Body of pancreas (tissue), 4 donors: ENCODE measurements around the gene PALLD.

Experiments
- POLR2A ChIP-seq, 3 donors: fragments of 450-650 bp; IDR thresholded peaks; one replicate each; pipeline ENCODE4 v1.6.1; 2016; ENCODE audit warnings: antibody characterized with exemption in 3 of 3, mild to moderate bottlenecking in 2 of 3
- TF ChIP-seq, protein P1 (sequence below), 7 experiments: fragments of 450-650 bp in 4 of 7; fragments of 200-600 bp in 3 of 7; sonication (generic) in 3 of 7; IDR thresholded peaks; one replicate each; pipeline ENCODE4 v1.5.1; 2016 to 2019; ENCODE audit warnings: antibody characterized with exemption in 7 of 7

DNA sequence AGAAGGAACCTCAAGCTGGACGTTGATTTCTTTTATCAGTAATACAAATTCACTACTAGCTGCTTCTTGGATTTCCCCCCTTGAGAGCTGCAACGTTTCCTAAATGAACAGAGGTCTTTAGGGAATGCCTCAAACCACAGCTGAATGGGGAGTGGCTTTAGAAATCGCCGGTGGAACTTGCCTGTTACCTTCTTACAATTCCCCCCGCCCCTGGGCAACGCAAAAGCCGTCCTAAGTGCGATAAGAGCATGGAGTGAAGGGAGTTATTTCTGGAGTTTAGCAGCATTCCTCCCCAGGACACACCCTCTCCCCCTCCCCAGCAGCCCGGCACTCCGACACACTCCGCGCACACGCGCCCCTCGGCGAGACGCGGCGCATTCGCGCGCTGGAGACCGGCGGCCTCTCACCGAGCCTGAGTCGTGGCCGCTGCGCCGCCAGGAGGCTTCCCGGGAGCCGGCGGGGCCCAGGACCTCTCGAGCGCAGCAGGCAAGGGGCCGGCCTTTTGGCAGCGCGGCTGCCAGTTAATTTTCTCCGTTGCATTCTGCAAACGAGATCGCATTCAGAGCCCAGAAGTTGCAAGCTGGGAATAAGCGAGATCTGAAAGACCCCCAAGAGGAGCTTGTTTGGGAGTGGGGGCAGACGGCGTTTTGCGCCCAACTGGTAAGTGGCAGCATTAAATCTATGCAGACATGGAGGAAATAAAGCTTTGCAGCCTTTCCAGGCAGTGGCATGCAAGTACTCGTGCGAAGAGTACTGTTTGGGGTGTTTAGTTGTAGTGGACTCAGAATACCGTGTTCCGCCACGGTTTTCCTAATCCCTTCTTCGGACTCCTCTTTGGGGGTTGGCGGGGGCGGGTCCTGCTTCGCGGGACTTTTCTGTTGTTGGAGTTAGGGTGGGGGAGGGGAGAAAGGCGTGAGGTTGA lies 134.7 kb downstream of the PALLD start:
- TF ChIP-seq, protein P1, sequence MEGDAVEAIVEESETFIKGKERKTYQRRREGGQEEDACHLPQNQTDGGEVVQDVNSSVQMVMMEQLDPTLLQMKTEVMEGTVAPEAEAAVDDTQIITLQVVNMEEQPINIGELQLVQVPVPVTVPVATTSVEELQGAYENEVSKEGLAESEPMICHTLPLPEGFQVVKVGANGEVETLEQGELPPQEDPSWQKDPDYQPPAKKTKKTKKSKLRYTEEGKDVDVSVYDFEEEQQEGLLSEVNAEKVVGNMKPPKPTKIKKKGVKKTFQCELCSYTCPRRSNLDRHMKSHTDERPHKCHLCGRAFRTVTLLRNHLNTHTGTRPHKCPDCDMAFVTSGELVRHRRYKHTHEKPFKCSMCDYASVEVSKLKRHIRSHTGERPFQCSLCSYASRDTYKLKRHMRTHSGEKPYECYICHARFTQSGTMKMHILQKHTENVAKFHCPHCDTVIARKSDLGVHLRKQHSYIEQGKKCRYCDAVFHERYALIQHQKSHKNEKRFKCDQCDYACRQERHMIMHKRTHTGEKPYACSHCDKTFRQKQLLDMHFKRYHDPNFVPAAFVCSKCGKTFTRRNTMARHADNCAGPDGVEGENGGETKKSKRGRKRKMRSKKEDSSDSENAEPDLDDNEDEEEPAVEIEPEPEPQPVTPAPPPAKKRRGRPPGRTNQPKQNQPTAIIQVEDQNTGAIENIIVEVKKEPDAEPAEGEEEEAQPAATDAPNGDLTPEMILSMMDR (IDR thresholded peaks at IDR 0.05) = peak in 4 of 7 experiments; percentile 23 to 51 (median 38)
- no peak for TF ChIP-seq POLR2A (IDR thresholded peaks at IDR 0.05)
